Measurements from ENCODE around the gene C1orf56.

GRCh38 chr1:151026460-151026859 is 21.1 kb upstream of the C1orf56 start:
- TF ChIP-seq CTCF (IDR thresholded peaks at IDR 0.05; ENCODE audit: insufficient read depth, low read length, poor library complexity, severe bottlenecking) (no peak), EZH2phosphoT487 (conservative IDR thresholded peaks at IDR 0.05; ENCODE audit: low read length) (no peak)

Measured in SU-DHL-6 (cell line).